Testis (tissue), 2 donors: Measurements from ENCODE around the gene GCKR.
"Not testable (repeated sequence)": the region's sequence is repeated elsewhere in the genome, so short reads cannot be mapped to it uniquely, and the experiment has no call there.

ENCODE experiments used
- CTCF ChIP-seq, 3 experiments: fragments of 450-650 bp in 2 of 3; fragments of 200-600 bp in 1 of 3; sonication (generic) in 1 of 3; IDR thresholded peaks; one replicate each; pipeline ENCODE4 v1.5.1; 2016 to 2019; ENCODE audit warnings: antibody characterized with exemption in 3 of 3, mild to moderate bottlenecking in 2 of 3, moderate library complexity in 1 of 3
- POLR2A ChIP-seq: fragments of 450-650 bp; IDR thresholded peaks from one replicate; pipeline ENCODE4 v1.6.1; 2017; ENCODE audit warnings: antibody characterized with exemption, mild to moderate bottlenecking, moderate library complexity

DNA sequence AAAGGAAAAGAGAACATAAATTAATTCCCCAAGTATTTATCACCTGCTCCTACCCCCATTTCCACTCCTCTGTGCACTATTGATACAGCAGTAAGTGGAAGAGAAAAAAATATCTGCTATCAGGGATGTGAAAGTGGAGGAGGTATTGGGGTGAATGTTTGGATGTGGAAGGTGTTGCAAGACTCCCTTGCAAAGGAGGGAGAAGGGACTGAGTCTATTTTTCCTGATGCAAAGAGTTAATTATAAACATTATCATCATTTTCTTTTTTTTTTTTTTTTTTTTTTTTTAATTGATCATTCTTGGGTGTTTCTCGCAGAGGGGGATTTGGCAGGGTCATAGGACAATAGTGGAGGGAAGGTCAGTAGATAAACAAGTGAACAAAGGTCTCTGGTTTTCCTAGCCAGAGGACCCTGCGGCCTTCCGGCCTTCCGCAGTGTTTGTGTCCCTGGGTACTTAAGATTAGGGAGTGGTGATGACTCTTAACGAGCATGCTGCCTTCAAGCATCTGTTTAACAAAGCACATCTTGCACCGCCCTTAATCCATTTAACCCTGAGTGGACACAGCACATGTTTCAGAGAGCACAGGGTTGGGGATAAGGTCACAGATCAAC, 42.3 kb downstream of the GCKR start:
- not testable (repeated sequence) for TF ChIP-seq POLR2A; CTCF (IDR thresholded peaks at IDR 0.05)
